ENCODE measurements around the gene CKAP4. TPM values are rescaled to one million over a fixed set of nuclear protein-coding genes. Genes with fewer than 3 reads are reported as not detected.

Gene CKAP4
- total and polyA plus RNA-seq, 2 donors (not counting 1 experiment from before 2014, with no cell fraction given) = 7.4 to 29.2 TPM

GRCh38 chr12:106219043-106219442, 28.8 kb downstream of the CKAP4 start:
- Histone ChIP-seq H3K36me3 (replicated peaks in 1 of 2; ENCODE audit: control extremely low read depth in 1 of 2, control insufficient read depth in 1 of 2, extremely low read depth in 1 of 2, insufficient read depth in 2 of 2, low read length in 1 of 2) (no peaks in the 10 kb centered on the region), H4K20me1 (ENCODE audit: control insufficient read depth, insufficient read depth, low read length, poor library complexity, severe bottlenecking) (no peaks in the 10 kb centered on the region), H3K4me2 (replicated peaks; ENCODE audit: low read depth, low read length, poor library complexity, severe bottlenecking) (no peak overlapping the region), H3K79me2 (ENCODE audit: control insufficient read depth, insufficient read depth, low read length) (no peaks in the 10 kb centered on the region), H3K9me3 (ENCODE audit: control extremely low read depth in 1 of 3, control insufficient read depth in 2 of 3, insufficient read depth in 1 of 3, low read length in 2 of 3) (peaks cover 3 to 9% (median 5%) of the 10 kb centered on the region in 3 donors), H3K9ac (ENCODE audit: low read length) (no peak overlapping the region), H2AFZ (ENCODE audit: insufficient read depth, low read depth, low read length, poor library complexity, severe bottlenecking) (no peak overlapping the region), H3K4me3 (ENCODE audit: control extremely low read depth in 1 of 5, extremely low read depth in 1 of 5, insufficient read depth in 1 of 5, low read depth in 2 of 5, low read length in 4 of 5) (no peak overlapping the region), H3K27ac (ENCODE audit: low read length in 2 of 2) (no peak overlapping the region), H3K27me3 (replicated peaks in 1 of 4; ENCODE audit: control extremely low read depth in 1 of 4, control insufficient read depth in 3 of 4, insufficient read depth in 4 of 4, low read length in 3 of 4) (peaks cover 0 to 20% (median 14%) of the 10 kb centered on the region in 4 experiments), H3K4me1 (ENCODE audit: control insufficient read depth in 2 of 2, insufficient read depth in 2 of 2, low read length in 2 of 2) (peaks cover 0 to 3% of the 10 kb centered on the region in 2 donors)
- POLR2A ChIA-PET = no interaction called here
- DNase-seq = no peak
- peaks cover 7% of the 10 kb centered on the region for H3K4me1 Mint-ChIP-seq
- peaks cover 4% of the 10 kb centered on the region for H3K9me3 Mint-ChIP-seq (ENCODE audit: insufficient read depth)
- intact Hi-C loops (cut with micrococcal nuclease) = no loop called here
- H3K27ac Mint-ChIP-seq = no peak overlapping the region
- no peak for ATAC-seq (ENCODE audit: low read depth)
- H3K27me3 Mint-ChIP-seq = peaks cover 39% of the 10 kb centered on the region
- WGBS (ENCODE audit: insufficient coverage) = no CpG with 5 or more reads among the region's 1 CpG
- TF ChIP-seq EZH2 (IDR thresholded peaks at IDR 0.05; ENCODE audit: borderline replicate concordance, insufficient read depth, low read depth, low read length, poor library complexity, severe bottlenecking) (no peak), CTCF (IDR thresholded peaks at IDR 0.05) (no peak)
- CTCF ChIA-PET = no interaction called here
- H3K4me3 Mint-ChIP-seq = no peak overlapping the region

- 100% methylated on average over 1 of the region's 2 CpGs for WGBS (ENCODE audit: insufficient coverage)
- DNase-seq (no peak), ATAC-seq (ENCODE audit: low read depth) (no peak)
- ChIA-PET POLR2A (no interaction called here), CTCF (interaction anchor here (1.4 to 3.1 kb wide), 2 partner anchors 9 to 103 kb away, joined by 3 to 14 read pairs; no protein-coding TSS in a partner anchor)
- H3K9me3 Mint-ChIP-seq (ENCODE audit: insufficient read depth) = peaks cover 4% of the 10 kb centered on the region
- H3K27me3 ChIP-seq (replicated peaks in 1 of 4; ENCODE audit: control extremely low read depth in 1 of 4, control insufficient read depth in 3 of 4, insufficient read depth in 4 of 4, low read length in 3 of 4) = peaks cover 0 to 20% (median 10%) of the 10 kb centered on the region in 4 experiments
- no peak overlapping the region for H2AFZ ChIP-seq (ENCODE audit: insufficient read depth, low read depth, low read length, poor library complexity, severe bottlenecking)
- TF ChIP-seq EZH2 (IDR thresholded peaks at IDR 0.05; ENCODE audit: borderline replicate concordance, insufficient read depth, low read depth, low read length, poor library complexity, severe bottlenecking) = no peak
- TF ChIP-seq CTCF (IDR thresholded peaks at IDR 0.05) = no peak
- no peak overlapping the region for H3K4me2 ChIP-seq (replicated peaks; ENCODE audit: low read depth, low read length, poor library complexity, severe bottlenecking)
- H3K4me1 Mint-ChIP-seq = peaks cover 6% of the 10 kb centered on the region
- intact Hi-C loops (cut with micrococcal nuclease) = no loop called here
- H4K20me1 ChIP-seq (ENCODE audit: control insufficient read depth, insufficient read depth, low read length, poor library complexity, severe bottlenecking) = no peaks in the 10 kb centered on the region
- H3K9me3 ChIP-seq (ENCODE audit: control extremely low read depth in 1 of 3, control insufficient read depth in 2 of 3, insufficient read depth in 1 of 3, low read length in 2 of 3) = peaks cover 3 to 9% (median 5%) of the 10 kb centered on the region in 3 donors
- H3K79me2 ChIP-seq (ENCODE audit: control insufficient read depth, insufficient read depth, low read length) = no peaks in the 10 kb centered on the region
- no peaks in the 10 kb centered on the region for H3K36me3 ChIP-seq (replicated peaks in 1 of 2; ENCODE audit: control extremely low read depth in 1 of 2, control insufficient read depth in 1 of 2, extremely low read depth in 1 of 2, insufficient read depth in 2 of 2, low read length in 1 of 2)
- no peak overlapping the region for H3K4me3 Mint-ChIP-seq
- H3K9ac ChIP-seq (ENCODE audit: low read length) = no peak overlapping the region
- H3K4me1 ChIP-seq (ENCODE audit: control insufficient read depth in 2 of 2, insufficient read depth in 2 of 2, low read length in 2 of 2) = no peaks in the 10 kb centered on the region
- H3K27ac Mint-ChIP-seq = no peak overlapping the region
- H3K4me3 ChIP-seq (ENCODE audit: control extremely low read depth in 1 of 5, extremely low read depth in 1 of 5, insufficient read depth in 1 of 5, low read depth in 2 of 5, low read length in 4 of 5) = no peak overlapping the region
- no peak overlapping the region for H3K27ac ChIP-seq (ENCODE audit: low read length in 2 of 2)
- peaks cover 50% of the 10 kb centered on the region for H3K27me3 Mint-ChIP-seq
Observed at GRCh38 chr12:106217706-106218105, 30.1 kb downstream of the CKAP4 start.

All from B cell (primary cell).